Breast epithelium (tissue), 4 donors: ENCODE measurements around the gene NHLRC4. TPM values are rescaled to one million over a fixed set of nuclear protein-coding genes. Genes with fewer than 3 reads are reported as not detected.

Experiments used
- DNase-seq, 2 donors: peaks; one replicate each; pipeline ENCODE4 v3.0.0-alpha.2; 2019; ENCODE audit warnings: low spot score in 2 of 2
- H3K27ac ChIP-seq, 2 donors: fragments of 200-600 bp; sonication (generic) in 1 of 2; one replicate each; pipeline ENCODE4 v1.5.1; 2016 to 2019; ENCODE audit warnings: mild to moderate bottlenecking in 1 of 2
- H3K27me3 ChIP-seq, 2 donors: fragments of 200-600 bp; sonication (generic) in 1 of 2; one replicate each; pipeline versions ENCODE4 v1.5.1 to v1.6.0; 2017 to 2019; ENCODE audit warnings: control low read depth in 1 of 2, mild to moderate bottlenecking in 1 of 2
- H3K36me3 ChIP-seq: fragments of 200-600 bp; one replicate; pipeline ENCODE4 v1.5.1; 2019
- H3K4me1 ChIP-seq, 2 donors: fragments of 200-600 bp; sonication (generic); one replicate each; pipeline ENCODE4 v1.5.1; 2016 to 2019; ENCODE audit warnings: control low read depth in 1 of 2
- H3K4me3 ChIP-seq, 3 donors: fragments of 200-600 bp; sonication (generic); 1 replicate in 2 of 3; 2 replicates in 1 of 3; pipeline ENCODE4 v1.5.1; 2016 to 2019; ENCODE audit warnings: mild to moderate bottlenecking in 3 of 3, moderate library complexity in 2 of 3
- H3K9me3 ChIP-seq, 2 donors: fragments of 200-600 bp; sonication (generic) in 1 of 2; one replicate each; pipeline ENCODE4 v1.5.1; 2016 to 2019; ENCODE audit warnings: control low read depth in 1 of 2
- POLR2A ChIP-seq: fragments of 450-650 bp; IDR thresholded peaks from one replicate; pipeline ENCODE4 v1.6.1; 2016; ENCODE audit warnings: antibody characterized with exemption, mild to moderate bottlenecking, moderate library complexity
- POLR2AphosphoS5 ChIP-seq, 3 donors: sonication (generic); formaldehyde crosslinking; IDR thresholded peaks; one replicate each; pipeline ENCODE4 v1.6.1; 2017; ENCODE audit warnings: antibody characterized with exemption in 3 of 3
- intact Hi-C: fragments of 100-400 bp; cut with DNase I; formaldehyde crosslinking; loops from one replicate; pipeline ENCODE4 v1.15.1; 2023; ENCODE audit warnings: low total_unique reads
- total RNA-seq, 3 donors: library from RNA; depleted of rRNA; stranded (reverse); fragments of >200 nt; gene quantifications; one replicate each; pipeline ENCODE4 v1.1.0, GENCODE V29; 2016
- TF ChIP-seq, protein P1 (sequence below), 3 donors: fragments of 450-650 bp; IDR thresholded peaks; one replicate each; pipeline ENCODE4 v1.5.1; 2016 to 2017; ENCODE audit warnings: antibody characterized with exemption in 3 of 3, mild to moderate bottlenecking in 3 of 3, moderate library complexity in 3 of 3

The NHLRC4 gene
- total RNA-seq, 3 donors from 2014 or later, result 0.32 to 1.9 (median 0.66) TPM

DNA sequence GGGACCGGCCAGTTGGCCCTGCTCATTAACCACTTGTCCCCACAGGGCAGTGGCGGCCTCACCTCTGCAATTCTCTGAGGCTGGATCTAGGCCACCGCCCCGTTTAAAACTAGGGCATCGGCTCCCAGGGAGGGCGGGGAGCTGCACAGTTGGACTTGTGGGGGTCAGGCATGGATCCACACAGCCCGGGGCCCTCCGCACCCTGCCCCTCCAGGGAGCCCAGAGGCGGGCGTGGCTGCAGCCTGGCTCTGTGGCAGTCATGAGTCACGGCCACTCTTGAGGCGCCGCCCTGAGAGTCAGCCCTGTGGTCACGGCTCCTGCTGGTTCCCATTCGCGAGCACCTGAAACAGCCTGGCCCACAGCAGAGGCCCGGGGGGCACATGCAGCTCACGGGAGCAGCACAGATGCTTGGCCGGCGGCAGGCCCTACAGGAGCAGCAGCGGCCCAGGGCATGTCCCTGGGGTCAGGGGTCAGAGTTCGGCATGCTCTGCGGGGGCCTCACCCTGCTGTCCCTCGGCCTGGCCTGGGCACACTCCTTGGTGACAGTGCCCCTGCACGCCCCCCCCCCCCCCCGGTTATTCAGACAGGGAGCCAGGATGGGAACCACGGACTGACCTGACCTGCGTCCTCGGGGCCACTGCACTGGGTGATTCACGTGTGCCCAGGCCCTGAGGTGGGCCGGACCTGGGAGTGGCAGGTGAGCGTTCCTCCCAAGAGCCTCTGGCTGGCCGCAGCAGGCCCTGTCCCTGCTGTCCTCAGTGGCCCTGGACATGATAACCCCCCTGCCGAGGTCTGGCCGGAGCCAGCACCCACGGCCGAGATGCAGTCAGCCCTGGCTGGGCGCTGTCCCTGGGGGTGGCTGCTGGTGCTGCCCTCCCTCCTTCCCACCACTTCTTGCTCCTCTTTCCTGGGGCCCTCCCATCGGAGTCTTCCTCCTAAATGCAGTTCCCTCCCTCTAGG lies 31.1 kb upstream of the NHLRC4 start:
- Histone ChIP-seq H3K4me3 (no peak overlapping the region), H3K36me3 (no peaks in the 10 kb centered on the region), H3K27me3 (no peaks in the 10 kb centered on the region), H3K27ac (no peak overlapping the region), H3K4me1 (no peaks in the 10 kb centered on the region), H3K9me3 (no peaks in the 10 kb centered on the region)
- no peak for TF ChIP-seq POLR2AphosphoS5 (IDR thresholded peaks at IDR 0.05)
- no peak for TF ChIP-seq POLR2A
- TF ChIP-seq, protein P1, sequence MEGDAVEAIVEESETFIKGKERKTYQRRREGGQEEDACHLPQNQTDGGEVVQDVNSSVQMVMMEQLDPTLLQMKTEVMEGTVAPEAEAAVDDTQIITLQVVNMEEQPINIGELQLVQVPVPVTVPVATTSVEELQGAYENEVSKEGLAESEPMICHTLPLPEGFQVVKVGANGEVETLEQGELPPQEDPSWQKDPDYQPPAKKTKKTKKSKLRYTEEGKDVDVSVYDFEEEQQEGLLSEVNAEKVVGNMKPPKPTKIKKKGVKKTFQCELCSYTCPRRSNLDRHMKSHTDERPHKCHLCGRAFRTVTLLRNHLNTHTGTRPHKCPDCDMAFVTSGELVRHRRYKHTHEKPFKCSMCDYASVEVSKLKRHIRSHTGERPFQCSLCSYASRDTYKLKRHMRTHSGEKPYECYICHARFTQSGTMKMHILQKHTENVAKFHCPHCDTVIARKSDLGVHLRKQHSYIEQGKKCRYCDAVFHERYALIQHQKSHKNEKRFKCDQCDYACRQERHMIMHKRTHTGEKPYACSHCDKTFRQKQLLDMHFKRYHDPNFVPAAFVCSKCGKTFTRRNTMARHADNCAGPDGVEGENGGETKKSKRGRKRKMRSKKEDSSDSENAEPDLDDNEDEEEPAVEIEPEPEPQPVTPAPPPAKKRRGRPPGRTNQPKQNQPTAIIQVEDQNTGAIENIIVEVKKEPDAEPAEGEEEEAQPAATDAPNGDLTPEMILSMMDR (IDR thresholded peaks at IDR 0.05), result no peak
- intact Hi-C loops, result no loop called here
- no peak for DNase-seq

DNA sequence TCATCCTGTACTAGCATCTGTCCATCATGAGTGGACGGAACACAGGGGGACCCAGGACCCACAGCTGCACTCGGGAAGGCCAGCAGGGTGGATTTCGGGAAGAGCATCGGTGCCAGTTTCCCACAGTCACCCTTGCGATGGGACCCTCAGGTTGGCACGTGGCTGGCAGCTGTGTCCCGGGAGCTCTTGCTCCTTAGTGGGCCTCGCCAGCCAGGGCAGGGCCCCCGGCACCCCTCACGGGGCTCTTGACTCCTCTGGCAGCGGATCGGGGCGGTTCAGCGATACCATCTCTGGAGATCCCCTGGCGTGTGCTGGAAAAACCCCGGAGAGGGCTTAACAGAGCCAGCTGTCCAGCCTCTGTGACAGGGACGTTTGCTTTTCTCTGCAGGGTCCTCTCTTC lies 30.1 kb upstream of the NHLRC4 start:
- H3K36me3 ChIP-seq, result no peaks in the 10 kb centered on the region
- H3K9me3 ChIP-seq, result no peaks in the 10 kb centered on the region
- DNase-seq, result no peak
- intact Hi-C loops, result no loop called here
- no peaks in the 10 kb centered on the region for H3K4me1 ChIP-seq
- TF ChIP-seq POLR2AphosphoS5 (IDR thresholded peaks at IDR 0.05) (no peak), POLR2A (no peak)
- TF ChIP-seq, protein P1 (IDR thresholded peaks at IDR 0.05), result no peak
- no peak overlapping the region for H3K27ac ChIP-seq
- H3K4me3 ChIP-seq, result no peak overlapping the region
- no peaks in the 10 kb centered on the region for H3K27me3 ChIP-seq

DNA sequence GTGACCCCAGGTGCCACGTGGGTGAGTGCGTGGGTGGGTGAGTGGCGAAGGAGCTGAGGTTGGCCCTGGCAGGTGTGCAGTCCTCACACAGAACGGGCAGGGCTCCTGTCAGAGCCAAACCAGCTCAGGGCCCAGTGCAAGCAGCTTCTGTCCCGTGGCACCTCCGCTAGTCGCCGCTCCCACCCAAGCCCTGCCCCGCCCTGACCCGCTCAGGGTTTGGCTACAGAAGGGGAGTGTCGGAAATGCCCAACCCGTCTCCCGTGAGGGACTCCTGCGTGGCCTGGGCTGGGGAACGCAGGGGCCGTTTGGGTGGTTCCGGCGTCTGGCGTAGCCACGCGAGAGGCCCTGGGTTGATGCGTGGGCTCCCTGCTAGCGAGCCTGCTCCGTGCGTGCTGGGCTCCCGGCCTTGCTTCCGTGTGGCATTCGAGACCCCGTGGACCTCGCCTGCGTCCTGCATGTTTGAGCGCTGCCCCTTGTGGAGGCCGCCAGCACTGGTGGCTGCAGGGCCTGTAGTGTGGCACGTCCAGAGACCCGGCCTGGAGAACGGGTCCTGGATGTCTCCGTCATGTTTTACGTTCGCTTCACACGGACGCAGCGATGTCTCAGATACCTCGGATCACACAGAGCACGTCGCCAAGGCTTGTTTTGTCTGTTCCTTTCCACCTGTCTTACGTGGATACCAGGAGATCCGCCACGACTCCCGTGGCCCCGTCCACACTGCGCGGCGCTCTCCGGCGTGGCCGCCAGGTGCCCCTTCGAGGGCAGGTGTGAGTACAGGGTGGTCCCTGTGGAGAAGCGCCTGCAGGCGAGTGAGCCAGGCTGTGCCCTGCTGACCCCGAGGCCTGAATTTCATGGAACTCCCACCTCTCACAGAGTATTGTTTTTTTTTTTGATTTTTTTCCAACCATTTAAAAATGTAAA lies 29.1 kb upstream of the NHLRC4 start:
- intact Hi-C loops, result no loop called here
- Histone ChIP-seq H3K36me3 (no peaks in the 10 kb centered on the region), H3K27ac (no peak overlapping the region), H3K4me1 (no peaks in the 10 kb centered on the region), H3K4me3 (no peak overlapping the region), H3K9me3 (no peaks in the 10 kb centered on the region), H3K27me3 (no peaks in the 10 kb centered on the region)
- DNase-seq, result no peak
- TF ChIP-seq, protein P1 (IDR thresholded peaks at IDR 0.05), result no peak
- TF ChIP-seq POLR2A, result no peak

DNA sequence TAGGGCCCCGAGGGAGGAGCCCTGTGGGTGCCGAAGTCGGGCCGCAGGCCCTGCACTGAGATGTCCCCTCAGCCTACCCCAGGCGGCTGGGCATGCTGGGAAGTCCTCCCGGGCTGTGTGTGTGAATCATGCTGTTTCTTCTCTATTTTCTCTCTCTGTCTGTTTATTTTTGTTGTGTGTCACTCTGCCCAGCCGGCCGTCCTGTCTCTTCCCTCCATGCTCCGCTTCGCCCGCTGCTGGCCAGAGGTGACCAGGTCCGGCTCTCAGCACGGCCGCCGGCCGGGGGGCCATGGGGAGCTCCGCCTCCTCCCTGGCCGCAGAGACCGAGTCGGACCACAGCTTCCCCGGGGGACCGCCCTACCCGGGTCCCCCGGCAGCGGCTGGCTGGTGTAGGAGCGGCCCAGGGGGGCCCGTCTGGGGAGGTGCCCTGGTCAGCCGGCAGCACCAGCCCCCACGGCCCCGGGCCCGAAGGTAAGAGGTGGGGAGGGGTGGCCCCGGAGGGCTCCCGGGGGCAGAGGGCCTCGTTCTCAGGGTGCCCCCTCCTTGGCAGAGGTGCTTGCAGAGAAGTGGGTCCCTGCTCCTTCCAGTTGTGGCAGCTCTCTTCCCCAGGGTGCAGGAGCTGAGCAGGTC lies 26.8 kb upstream of the NHLRC4 start:
- H3K4me1 ChIP-seq, result no peaks in the 10 kb centered on the region

More for the DNA sequence above, 26.8 kb upstream of the NHLRC4 start:
- intact Hi-C loops, result no loop called here
- H3K4me3 ChIP-seq, result no peak overlapping the region
- H3K27me3 ChIP-seq, result no peaks in the 10 kb centered on the region
- H3K27ac ChIP-seq, result no peak overlapping the region
- no peak for DNase-seq
- no peaks in the 10 kb centered on the region for H3K36me3 ChIP-seq
- H3K9me3 ChIP-seq, result no peaks in the 10 kb centered on the region
- TF ChIP-seq POLR2AphosphoS5 (IDR thresholded peaks at IDR 0.05), result no peak
- no peak for TF ChIP-seq POLR2A
- TF ChIP-seq, protein P1 (IDR thresholded peaks at IDR 0.05), result no peak
